Measurements from ENCODE around the gene SLC8A1. TPM values are rescaled to one million over a fixed set of nuclear protein-coding genes. Genes with fewer than 3 reads are reported as not detected.

Gene SLC8A1
- total and polyA plus RNA-seq, 9 donors: 1.3 to 19.7 (median 7.7) TPM

DNA sequence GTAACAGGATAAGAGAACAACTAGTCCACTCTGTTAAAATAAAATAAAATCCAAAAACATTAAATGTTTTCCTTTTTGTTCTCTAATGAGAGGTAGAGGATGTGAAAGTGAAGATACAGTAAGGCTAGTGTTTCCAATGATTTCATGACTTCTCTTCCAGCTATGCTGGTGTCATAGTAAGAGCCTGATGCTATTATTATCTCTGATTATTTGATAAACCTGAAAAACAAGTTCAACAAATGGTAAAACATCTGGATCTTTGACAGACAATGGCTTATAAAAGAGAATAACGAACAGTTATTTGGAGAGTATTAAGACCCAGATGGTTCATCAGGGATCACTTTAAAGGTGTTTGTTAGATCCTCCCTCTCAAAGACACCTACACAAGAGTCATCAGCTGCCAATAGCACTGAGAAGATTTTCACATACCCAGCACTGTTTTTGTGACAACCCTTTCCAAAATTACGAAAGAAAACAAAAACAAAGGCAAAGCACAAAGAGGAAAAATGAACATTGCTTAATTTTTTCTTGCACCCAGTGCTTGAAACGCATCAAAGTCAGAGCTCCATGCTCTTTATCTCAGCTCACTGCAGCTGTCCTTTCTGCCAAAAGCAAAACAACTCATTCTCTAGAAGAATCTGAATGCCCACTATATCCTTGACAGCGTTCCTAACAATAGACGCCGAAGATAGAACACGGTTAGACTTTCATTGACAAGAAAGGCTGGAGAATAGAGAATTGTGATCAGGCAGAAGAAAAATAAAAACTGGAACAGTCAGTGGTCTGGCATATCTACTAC is 168.6 kb downstream of the SLC8A1 start:
- intact Hi-C loops (cut with DNase I): no loop called here
- Histone ChIP-seq H3K9me3 (no peaks in the 10 kb centered on the region), H3K4me3 (no peak overlapping the region), H3K27ac (peak overlapping the region in 1 of 2 donors; percentile 30), H3K27me3 (no peaks in the 10 kb centered on the region), H3K4me1 (ENCODE audit: insufficient read depth) (peaks cover 6% of the 10 kb centered on the region), H3K36me3 (no peaks in the 10 kb centered on the region)
- WGBS, 3 donors: 3 to 24% (median 7%) methylated on average over 7 of the region's 7 CpGs
- DNase-seq: no peak
- TF ChIP-seq, protein P1, sequence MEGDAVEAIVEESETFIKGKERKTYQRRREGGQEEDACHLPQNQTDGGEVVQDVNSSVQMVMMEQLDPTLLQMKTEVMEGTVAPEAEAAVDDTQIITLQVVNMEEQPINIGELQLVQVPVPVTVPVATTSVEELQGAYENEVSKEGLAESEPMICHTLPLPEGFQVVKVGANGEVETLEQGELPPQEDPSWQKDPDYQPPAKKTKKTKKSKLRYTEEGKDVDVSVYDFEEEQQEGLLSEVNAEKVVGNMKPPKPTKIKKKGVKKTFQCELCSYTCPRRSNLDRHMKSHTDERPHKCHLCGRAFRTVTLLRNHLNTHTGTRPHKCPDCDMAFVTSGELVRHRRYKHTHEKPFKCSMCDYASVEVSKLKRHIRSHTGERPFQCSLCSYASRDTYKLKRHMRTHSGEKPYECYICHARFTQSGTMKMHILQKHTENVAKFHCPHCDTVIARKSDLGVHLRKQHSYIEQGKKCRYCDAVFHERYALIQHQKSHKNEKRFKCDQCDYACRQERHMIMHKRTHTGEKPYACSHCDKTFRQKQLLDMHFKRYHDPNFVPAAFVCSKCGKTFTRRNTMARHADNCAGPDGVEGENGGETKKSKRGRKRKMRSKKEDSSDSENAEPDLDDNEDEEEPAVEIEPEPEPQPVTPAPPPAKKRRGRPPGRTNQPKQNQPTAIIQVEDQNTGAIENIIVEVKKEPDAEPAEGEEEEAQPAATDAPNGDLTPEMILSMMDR (IDR thresholded peaks at IDR 0.05): no peak
- TF ChIP-seq EP300 (IDR thresholded peaks at IDR 0.05): no peak
- TF ChIP-seq POLR2A (IDR thresholded peaks at IDR 0.05): no peak

DNA sequence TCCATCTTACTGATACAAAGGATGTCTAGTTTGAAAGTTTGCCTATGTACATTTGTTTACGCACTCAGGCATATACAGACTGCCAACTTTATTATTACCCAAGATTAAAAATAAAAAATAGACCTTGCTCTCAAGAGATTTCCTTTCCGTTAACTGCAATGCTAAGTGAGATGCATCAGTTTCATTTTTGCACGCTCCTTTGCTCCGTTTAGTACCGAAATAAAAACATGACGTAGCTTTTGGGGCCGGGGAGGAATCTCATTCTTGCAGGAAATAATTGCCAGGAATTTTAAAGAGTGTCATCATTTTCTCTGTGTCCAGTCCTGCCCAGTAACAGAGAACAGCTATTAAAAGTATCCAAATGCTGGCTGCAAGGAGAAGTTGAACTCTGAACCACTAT is 169.5 kb downstream of the SLC8A1 start:
- Histone ChIP-seq H3K9me3 (no peaks in the 10 kb centered on the region), H3K4me1 (ENCODE audit: insufficient read depth) (peaks cover 6% of the 10 kb centered on the region), H3K36me3 (no peaks in the 10 kb centered on the region), H3K27me3 (no peaks in the 10 kb centered on the region), H3K27ac (peak overlapping the region in 1 of 2 donors; percentile 30), H3K4me3 (peak overlapping the region; percentile 11)
- WGBS, 3 donors: 17 to 37% (median 24%) methylated on average over 7 of the region's 7 CpGs
- TF ChIP-seq POLR2A (IDR thresholded peaks at IDR 0.05): no peak
- TF ChIP-seq EP300 (IDR thresholded peaks at IDR 0.05): no peak
- TF ChIP-seq, protein P1 (IDR thresholded peaks at IDR 0.05): no peak
- intact Hi-C loops (cut with DNase I): no loop called here
- DNase-seq: no peak

DNA sequence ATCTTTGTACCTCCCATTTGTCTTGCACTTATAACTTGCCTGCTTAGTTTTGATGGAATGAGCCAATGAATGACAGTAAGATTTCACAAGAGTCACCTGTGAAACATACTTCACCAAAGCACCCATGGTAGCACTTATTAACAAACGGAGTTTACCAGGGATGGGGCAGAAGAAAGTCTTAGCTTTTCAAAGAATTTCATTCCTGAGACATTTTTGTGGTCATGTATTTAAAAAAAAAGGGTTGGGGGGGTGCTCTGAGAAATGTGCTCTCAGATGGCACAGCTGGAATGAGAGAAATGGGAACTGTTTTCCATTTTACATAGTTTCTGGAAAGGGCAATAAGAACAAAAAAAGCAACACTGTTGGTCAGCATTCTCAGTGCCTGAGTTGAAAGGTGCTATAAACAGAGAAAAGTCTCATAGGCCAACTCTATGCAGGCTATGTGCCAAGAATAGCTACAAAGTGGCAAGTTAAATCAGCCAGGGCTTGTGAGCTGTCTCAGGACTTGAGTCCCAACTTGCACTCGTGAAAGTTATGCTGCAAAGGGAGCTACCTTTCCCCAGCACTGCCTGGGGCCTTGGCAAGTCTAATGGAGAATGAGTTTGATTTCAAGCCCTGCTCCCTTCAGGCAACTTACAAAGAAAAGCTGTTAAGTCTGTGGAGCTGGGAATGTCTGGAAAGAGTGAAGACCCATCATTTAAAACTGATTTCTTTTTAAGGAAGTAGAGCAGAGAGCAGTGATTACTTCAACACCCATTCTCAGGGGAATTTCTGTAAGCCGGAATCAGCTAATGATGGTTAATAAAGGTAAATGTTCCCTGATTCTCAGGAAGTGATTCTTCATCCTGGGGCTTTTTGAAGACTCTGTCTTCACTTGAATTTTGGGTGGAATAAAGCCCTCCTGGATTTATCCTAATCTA is 170.6 kb downstream of the SLC8A1 start:
- Histone ChIP-seq H3K4me3 (no peak overlapping the region), H3K27me3 (no peaks in the 10 kb centered on the region), H3K4me1 (ENCODE audit: insufficient read depth) (peaks cover 6% of the 10 kb centered on the region), H3K36me3 (no peaks in the 10 kb centered on the region), H3K27ac (peak overlapping the region in 1 of 2 donors; percentile 28), H3K9me3 (no peaks in the 10 kb centered on the region)
- 47 to 57% (median 53%) methylated on average over 3 of the region's 3 CpGs for WGBS, 3 donors
- DNase-seq: no peak
- intact Hi-C loops (cut with DNase I): no loop called here
- TF ChIP-seq, protein P1 (IDR thresholded peaks at IDR 0.05): no peak
- TF ChIP-seq EP300 (IDR thresholded peaks at IDR 0.05): no peak
- TF ChIP-seq POLR2A (IDR thresholded peaks at IDR 0.05): no peak

DNA sequence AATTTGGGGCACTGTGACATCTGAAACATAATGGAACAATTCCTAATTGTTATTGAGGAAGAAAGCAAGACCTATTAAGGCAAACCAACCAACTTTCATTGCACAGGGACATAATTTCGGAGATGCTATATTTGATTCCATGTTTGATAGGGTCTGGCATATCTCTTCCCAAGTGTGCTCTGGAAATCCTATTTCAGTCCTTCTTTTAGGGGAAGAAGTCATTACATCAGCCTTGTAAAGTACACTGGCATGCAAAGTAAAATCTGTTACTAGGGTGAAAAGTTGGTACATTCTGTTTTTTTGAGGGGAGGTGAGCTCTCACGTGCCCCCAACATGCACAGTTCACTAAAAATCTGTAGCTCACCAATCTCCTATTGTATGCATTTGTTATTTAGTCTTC is 172.4 kb downstream of the SLC8A1 start:
- DNase-seq: no peak
- H3K36me3 ChIP-seq: no peaks in the 10 kb centered on the region
- no peaks in the 10 kb centered on the region for H3K9me3 ChIP-seq
- H3K4me1 ChIP-seq (ENCODE audit: insufficient read depth): peaks cover 6% of the 10 kb centered on the region
- H3K27ac ChIP-seq: no peak overlapping the region
- H3K4me3 ChIP-seq: peak overlapping the region; percentile 8
- TF ChIP-seq POLR2A (IDR thresholded peaks at IDR 0.05) (no peak), EP300 (IDR thresholded peaks at IDR 0.05) (no peak)
- TF ChIP-seq, protein P1 (IDR thresholded peaks at IDR 0.05): no peak
- WGBS, 3 donors: 79 to 88% (median 84%) methylated on average over 2 of the region's 2 CpGs
- intact Hi-C loops (cut with DNase I): no loop called here
- H3K27me3 ChIP-seq: no peaks in the 10 kb centered on the region
